Naive thymus-derived CD4-positive, alpha-beta T cell (primary cell): ENCODE data around the gene WNT11. TPM values are rescaled to one million over a fixed set of nuclear protein-coding genes. Genes with fewer than 3 reads are reported as not detected.

Source experiments
- ATAC-seq: fragments of 150-1000 bp; cut with Tn5 transposase; 2 replicates; pipeline ENCODE4 v1.10.0; 2021; ENCODE audit warnings: mild to moderate bottlenecking, moderate library complexity
- CTCF ChIA-PET: fragments of 350-600 bp; sonication (Branson Sonifier 250); formaldehyde crosslinking; loops from one replicate; lab custom pipeline; 2021; ENCODE audit warnings: antibody characterized with exemption; lab: Charles Lee
- POLR2A ChIA-PET: fragments of 350-600 bp; sonication (Branson Sonifier 250); formaldehyde crosslinking; loops from one replicate; lab custom pipeline; 2021; ENCODE audit warnings: antibody characterized with exemption, inconsistent platforms; lab: Charles Lee
- DNase-seq, 9 donors: peaks; one replicate each; pipeline versions ENCODE4 v3.0.0 to v3.0.0-alpha.2; 2020 to 2022; ENCODE audit warnings: mixed read lengths in 1 of 9
- H3K27ac ChIP-seq: one replicate; pipeline ENCODE4 v1.7.0; 2013; ENCODE audit warnings: mild to moderate bottlenecking, low read depth, low read length, moderate library complexity
- H3K27me3 ChIP-seq, 2 donors: one replicate each; pipeline ENCODE4 v1.7.0; 2013; ENCODE audit warnings: low read length in 2 of 2, mild to moderate bottlenecking in 2 of 2, moderate library complexity in 2 of 2; ENCODE audit not compliant: control insufficient read depth in 2 of 2, insufficient read depth in 2 of 2
- H3K36me3 ChIP-seq, 3 experiments: 1 replicate in 2 of 3; 2 replicates in 1 of 3; pipeline ENCODE4 v1.7.0; 2013; ENCODE audit warnings: low read length in 3 of 3, mild to moderate bottlenecking in 3 of 3, moderate library complexity in 1 of 3; ENCODE audit not compliant: insufficient read depth in 3 of 3, control insufficient read depth in 2 of 3
- H3K4me1 ChIP-seq, 2 donors: one replicate each; pipeline ENCODE4 v1.7.0; 2013; ENCODE audit warnings: low read length in 2 of 2, mild to moderate bottlenecking in 2 of 2, moderate library complexity in 1 of 2; ENCODE audit not compliant: control insufficient read depth in 2 of 2, insufficient read depth in 2 of 2
- H3K4me3 ChIP-seq: 2 replicates; pipeline ENCODE4 v1.7.0; 2013; ENCODE audit warnings: mild to moderate bottlenecking, low read length
- H3K9me3 ChIP-seq, 3 experiments: 1 replicate in 2 of 3; 2 replicates in 1 of 3; pipeline ENCODE4 v1.7.0; 2013; ENCODE audit warnings: low read length in 3 of 3; ENCODE audit not compliant: control insufficient read depth in 2 of 3
- H3K27ac Mint-ChIP-seq, 9 donors: one replicate each; pipeline ENCODE4 v1.8.0; 2020 to 2022; ENCODE audit warnings: mixed read lengths in 9 of 9, mild to moderate bottlenecking in 8 of 9, moderate library complexity in 5 of 9, inconsistent platforms in 2 of 9
- H3K27me3 Mint-ChIP-seq, 5 donors: one replicate each; pipeline ENCODE4 v1.8.0; 2021 to 2022; ENCODE audit warnings: mixed read lengths in 5 of 5, mild to moderate bottlenecking in 1 of 5
- H3K36me3 Mint-ChIP-seq, 5 donors: one replicate each; pipeline ENCODE4 v1.8.0; 2020 to 2022; ENCODE audit warnings: mixed read lengths in 5 of 5, mild to moderate bottlenecking in 3 of 5, inconsistent platforms in 1 of 5
- H3K4me1 Mint-ChIP-seq, 7 donors: one replicate each; pipeline ENCODE4 v1.8.0; 2020 to 2022; ENCODE audit warnings: mixed read lengths in 7 of 7, mild to moderate bottlenecking in 3 of 7, inconsistent platforms in 1 of 7
- H3K4me3 Mint-ChIP-seq, 10 donors: one replicate each; pipeline ENCODE4 v1.8.0; 2020 to 2022; ENCODE audit warnings: mild to moderate bottlenecking in 10 of 10, mixed read lengths in 10 of 10, moderate library complexity in 6 of 10, inconsistent platforms in 2 of 10
- H3K9me3 Mint-ChIP-seq, 11 donors: one replicate each; pipeline ENCODE4 v1.8.0; 2020 to 2022; ENCODE audit warnings: mixed read lengths in 11 of 11, mild to moderate bottlenecking in 4 of 11, inconsistent platforms in 1 of 11, moderate library complexity in 1 of 11
- intact Hi-C, 2 donors: fragments of 100-400 bp; cut with micrococcal nuclease; formaldehyde crosslinking; loops; one replicate each; pipeline ENCODE4 v1.15.1; 2023
- polyA plus RNA-seq, 2 donors: library from polyadenylated mRNA; unstranded; fragments of 300-500 nt; fragmentation: Illumina TruSeq; gene quantifications; one replicate each; pipeline ENCODE4 v1.2.3, GENCODE V29; 2021
- total RNA-seq, 6 experiments: library from RNA in 5 of 6; stranded (reverse) in 5 of 6; gene quantifications; 1 replicate in 5 of 6; 2 replicates in 1 of 6; pipeline ENCODE4 v1.2.3 and lab custom pipeline; 2021 to 2026

WNT11 gene
- total and polyA plus RNA-seq, 7 experiments from 2014 or later, result 0.16 to 0.45 (median 0.27) TPM; not detected in 4

- Mint-ChIP-seq H3K36me3 (no peaks in the 10 kb centered on the region), H3K4me1 (peaks cover 6 to 28% (median 18%) of the 10 kb centered on the region in 7 donors), H3K27ac (no peak overlapping the region), H3K9me3 (peaks cover 0 to 2% (median 0%) of the 10 kb centered on the region in 11 donors), H3K27me3 (peaks cover 31 to 72% (median 43%) of the 10 kb centered on the region in 5 donors), H3K4me3 (peak overlapping the region; percentile 71 to 93 (median 80))
- peak overlapping the region; percentile 71 for H3K4me3 ChIP-seq
- H3K27ac ChIP-seq, result no peak overlapping the region
- ATAC-seq (peak; percentile 70), DNase-seq (peak; percentile 59 to 88 (median 77))
- POLR2A ChIA-PET, result interaction anchor here (0.6 to 2.8 kb wide), 5 partner anchors 10 to 304 kb away, joined by 3 to 11 read pairs (median 4); no protein-coding TSS in a partner anchor
- intact Hi-C loops, result loop anchor here (1.0 to 5.0 kb wide), 5 partner anchors 39 to 311 kb away; partner anchors contain the start of genes GVQW3 (in 1 of the 2) and THAP12 (in 1 of the 2)
- peaks cover 0 to 12% of the 10 kb centered on the region in 2 donors for H3K27me3 ChIP-seq
- H3K4me1 ChIP-seq, result peaks cover 10 to 17% of the 10 kb centered on the region in 2 donors
- CTCF ChIA-PET, result interaction anchor here (0.6 to 7.0 kb wide), 16 partner anchors 10 to 111 kb away, joined by 3 to 151 read pairs (median 6); no protein-coding TSS in a partner anchor
- H3K36me3 ChIP-seq, result no peaks in the 10 kb centered on the region
- H3K9me3 ChIP-seq, result no peaks in the 10 kb centered on the region
Observed at GRCh38 chr11:76208438-76209374, 2.4 kb upstream of the WNT11 start.

- Histone ChIP-seq H3K9me3 (no peaks in the 10 kb centered on the region), H3K27ac (no peak overlapping the region), H3K4me1 (peaks cover 10 to 17% of the 10 kb centered on the region in 2 donors), H3K4me3 (peak overlapping the region; percentile 71), H3K27me3 (peaks cover 0 to 12% of the 10 kb centered on the region in 2 donors), H3K36me3 (no peaks in the 10 kb centered on the region)
- ATAC-seq, result peak; percentile 89
- intact Hi-C loops, result loop anchor here (1.0 to 5.0 kb wide), 11 partner anchors 27 to 472 kb away; partner anchors contain the start of genes GVQW3 (in 2 of the 2), THAP12 (in 2 of the 2) and EMSY (in 1 of the 2)
- peak overlapping the region; percentile 78 to 93 (median 84) for H3K4me3 Mint-ChIP-seq
- H3K9me3 Mint-ChIP-seq, result no peaks in the 10 kb centered on the region
- DNase-seq, result peak; percentile 55 to 86 (median 80)
- no peaks in the 10 kb centered on the region for H3K36me3 Mint-ChIP-seq
- H3K4me1 Mint-ChIP-seq, result peaks cover 6 to 28% (median 18%) of the 10 kb centered on the region in 7 donors
- peak overlapping the region in 2 of 9 donors; percentile 18 to 32 for H3K27ac Mint-ChIP-seq
- H3K27me3 Mint-ChIP-seq, result peaks cover 32 to 67% (median 45%) of the 10 kb centered on the region in 5 donors
- POLR2A ChIA-PET, result interaction anchor here (0.6 to 2.8 kb wide), 5 partner anchors 27 to 303 kb away, joined by 3 to 11 read pairs (median 4); no protein-coding TSS in a partner anchor
- CTCF ChIA-PET, result interaction anchor here (0.6 to 7.0 kb wide), 21 partner anchors 9 to 314 kb away, joined by 3 to 151 read pairs (median 4); no protein-coding TSS in a partner anchor
Observed at GRCh38 chr11:76207642-76208401, 1.5 kb upstream of the WNT11 start.

- Mint-ChIP-seq H3K4me3 (peak overlapping the region; percentile 54 to 86 (median 73)), H3K36me3 (no peaks in the 10 kb centered on the region), H3K9me3 (no peaks in the 10 kb centered on the region), H3K27ac (no peak overlapping the region), H3K27me3 (peaks cover 32 to 49% (median 36%) of the 10 kb centered on the region in 5 donors), H3K4me1 (peaks cover 6 to 27% (median 18%) of the 10 kb centered on the region in 7 donors)
- Histone ChIP-seq H3K9me3 (no peaks in the 10 kb centered on the region), H3K27me3 (peaks cover 0 to 12% of the 10 kb centered on the region in 2 donors), H3K27ac (no peak overlapping the region), H3K36me3 (no peaks in the 10 kb centered on the region), H3K4me1 (peaks cover 10 to 17% of the 10 kb centered on the region in 2 donors), H3K4me3 (no peak overlapping the region)
- ChIA-PET CTCF (interaction anchor here (7.0 kb wide), 1 partner anchor 114 kb away, joined by 151 read pairs; no protein-coding TSS in a partner anchor), POLR2A (no interaction called here)
- ATAC-seq, result no peak
- DNase-seq, result peak in 1 of 9 donors; percentile 2
- intact Hi-C loops, result loop anchor here (2.0 to 5.0 kb wide), 4 partner anchors 41 to 309 kb away; partner anchors contain the start of gene EMSY (in 1 of the 2)
Observed at GRCh38 chr11:76206077-76206326, 300 bp downstream of the WNT11 start.

- Histone ChIP-seq H3K9me3 (no peaks in the 10 kb centered on the region), H3K27ac (no peak overlapping the region), H3K4me1 (peaks cover 10 to 17% of the 10 kb centered on the region in 2 donors), H3K27me3 (peaks cover 0 to 12% of the 10 kb centered on the region in 2 donors), H3K4me3 (no peak overlapping the region), H3K36me3 (no peaks in the 10 kb centered on the region)
- ATAC-seq (no peak), DNase-seq (peak in 1 of 9 donors; percentile 3)
- Mint-ChIP-seq H3K4me3 (peak overlapping the region; percentile 54 to 86 (median 73)), H3K4me1 (peaks cover 6 to 23% (median 16%) of the 10 kb centered on the region in 7 donors), H3K27ac (no peak overlapping the region), H3K27me3 (peaks cover 31 to 46% (median 35%) of the 10 kb centered on the region in 5 donors), H3K36me3 (no peaks in the 10 kb centered on the region), H3K9me3 (no peaks in the 10 kb centered on the region)
- POLR2A ChIA-PET, result no interaction called here
- intact Hi-C loops, result loop anchor here (2.0 to 5.0 kb wide), 4 partner anchors 42 to 308 kb away; partner anchors contain the start of gene EMSY (in 1 of the 2)
- CTCF ChIA-PET, result interaction anchor here (0.6 to 7.0 kb wide), 3 partner anchors 83 to 617 kb away, joined by 3 to 151 read pairs (median 3); no protein-coding TSS in a partner anchor
Observed at GRCh38 chr11:76205252-76206076, 838 bp downstream of the WNT11 start.

- peaks cover 31 to 44% (median 35%) of the 10 kb centered on the region in 5 donors for H3K27me3 Mint-ChIP-seq
- Histone ChIP-seq H3K27me3 (peaks cover 0 to 12% of the 10 kb centered on the region in 2 donors), H3K4me3 (no peak overlapping the region), H3K4me1 (peaks cover 10 to 17% of the 10 kb centered on the region in 2 donors), H3K9me3 (no peaks in the 10 kb centered on the region), H3K36me3 (no peaks in the 10 kb centered on the region), H3K27ac (no peak overlapping the region)
- H3K36me3 Mint-ChIP-seq, result no peaks in the 10 kb centered on the region
- no peaks in the 10 kb centered on the region for H3K9me3 Mint-ChIP-seq
- peaks cover 6 to 23% (median 16%) of the 10 kb centered on the region in 7 donors for H3K4me1 Mint-ChIP-seq
- no peak overlapping the region for H3K27ac Mint-ChIP-seq
- CTCF ChIA-PET, result interaction anchor here (7.0 kb wide), 1 partner anchor 116 kb away, joined by 151 read pairs; no protein-coding TSS in a partner anchor
- POLR2A ChIA-PET, result no interaction called here
- no peak overlapping the region for H3K4me3 Mint-ChIP-seq
- no peak for DNase-seq
- intact Hi-C loops, result no loop called here
- ATAC-seq, result no peak
Observed at GRCh38 chr11:76203937-76204336, 2.4 kb downstream of the WNT11 start.
